Measurements from ENCODE around the gene SBF1. TPM values are rescaled to one million over a fixed set of nuclear protein-coding genes. Genes with fewer than 3 reads are reported as not detected.

The SBF1 gene
- total RNA-seq, 1 donor from 2014 or later: 96.5 TPM

DNA sequence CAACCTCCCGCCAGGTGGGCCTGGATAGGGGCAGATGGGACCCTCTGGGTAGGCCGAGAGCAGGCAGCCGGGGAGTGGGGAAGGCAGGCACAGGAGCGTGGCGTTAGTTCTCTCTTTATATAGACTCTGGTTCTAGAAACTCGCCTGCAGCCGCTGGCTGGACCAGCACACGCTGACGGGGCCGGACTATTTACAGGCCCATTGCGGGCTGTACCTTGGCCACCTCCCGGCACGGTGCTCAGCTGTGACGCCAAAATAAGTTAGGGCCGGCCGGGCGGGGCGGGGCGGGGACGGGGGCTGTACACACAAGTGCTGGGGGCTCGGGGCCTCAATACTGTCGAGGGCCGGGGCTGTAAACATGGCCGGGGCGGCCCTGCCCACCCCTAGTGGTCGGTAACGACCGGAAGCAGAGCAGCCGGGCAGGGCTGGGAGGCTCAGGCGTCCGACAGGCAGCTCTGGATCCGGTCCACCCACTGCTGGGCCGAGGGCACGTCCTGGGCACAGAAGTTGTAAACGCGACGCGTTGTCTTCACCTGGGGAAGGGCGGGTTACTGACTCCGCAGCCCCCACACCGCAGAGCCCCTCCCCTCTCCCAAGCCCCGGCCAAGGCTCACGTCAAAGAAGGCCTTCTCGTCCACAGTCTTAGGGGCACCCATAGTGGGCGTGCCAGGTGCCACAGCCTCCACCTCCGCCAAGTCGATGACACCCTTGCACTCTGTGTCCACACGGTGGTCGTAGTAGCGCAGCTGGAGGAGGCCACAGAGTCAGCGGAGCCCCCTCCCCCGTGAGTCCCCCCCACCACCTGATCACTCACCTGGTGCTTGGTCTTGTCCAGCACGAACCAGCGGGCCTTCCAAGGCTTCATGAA lies 27.9 kb downstream of the SBF1 start:
- no peaks in the 10 kb centered on the region for H3K9me3 Mint-ChIP-seq (ENCODE audit: low read depth)
- peaks cover 21% of the 10 kb centered on the region for H3K36me3 Mint-ChIP-seq (ENCODE audit: insufficient read depth)

DNA sequence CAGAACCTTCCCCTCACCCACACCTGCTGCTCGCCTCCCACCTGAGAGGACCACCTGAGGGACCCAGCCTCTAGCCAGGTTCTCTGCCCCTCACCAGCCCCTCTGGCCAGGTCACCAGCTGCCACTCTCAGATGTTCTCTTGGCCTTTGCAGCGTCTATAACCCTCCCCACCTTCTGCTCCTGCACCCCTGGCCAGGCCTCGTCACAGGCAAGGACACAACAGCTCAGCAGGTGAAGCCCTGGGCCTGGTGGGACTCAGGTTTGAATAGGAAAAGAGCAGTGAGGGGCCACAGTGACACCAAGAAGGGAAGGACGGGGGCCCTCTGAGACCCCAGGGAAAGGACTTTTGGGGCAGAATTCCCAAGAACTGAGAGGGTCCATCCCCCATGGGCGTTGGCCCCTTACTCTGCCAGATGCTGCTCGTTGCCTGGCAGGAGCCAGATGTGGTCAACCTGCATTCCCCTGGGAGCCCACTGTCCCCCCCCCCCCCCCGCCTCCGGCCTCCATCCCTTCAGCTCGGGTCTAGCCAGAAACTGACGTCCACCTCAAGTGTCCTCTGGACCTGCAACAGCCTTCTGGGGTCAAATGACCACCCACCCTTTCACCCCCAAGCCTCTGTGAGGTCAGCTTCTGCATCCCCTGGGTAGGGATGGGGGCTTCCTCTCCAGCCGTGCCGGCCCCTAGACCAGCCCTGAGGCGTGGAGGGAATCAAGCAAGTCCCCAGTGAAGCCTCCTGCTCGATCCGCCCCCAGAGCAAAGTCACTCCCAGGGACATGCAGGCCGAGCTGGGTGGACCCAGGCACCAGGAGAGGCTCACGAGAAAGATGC lies 28.7 kb downstream of the SBF1 start:
- DNase-seq (ENCODE audit: low spot score, unreplicated experiment): no peak

More for the DNA sequence above, 27.9 kb downstream of the SBF1 start:
- Mint-ChIP-seq H3K4me1 (ENCODE audit: low read depth) (no peaks in the 10 kb centered on the region), H3K27me3 (no peaks in the 10 kb centered on the region), H3K27ac (no peak overlapping the region), H3K4me3 (ENCODE audit: low read depth) (no peak overlapping the region)
- TF ChIP-seq, protein P1, sequence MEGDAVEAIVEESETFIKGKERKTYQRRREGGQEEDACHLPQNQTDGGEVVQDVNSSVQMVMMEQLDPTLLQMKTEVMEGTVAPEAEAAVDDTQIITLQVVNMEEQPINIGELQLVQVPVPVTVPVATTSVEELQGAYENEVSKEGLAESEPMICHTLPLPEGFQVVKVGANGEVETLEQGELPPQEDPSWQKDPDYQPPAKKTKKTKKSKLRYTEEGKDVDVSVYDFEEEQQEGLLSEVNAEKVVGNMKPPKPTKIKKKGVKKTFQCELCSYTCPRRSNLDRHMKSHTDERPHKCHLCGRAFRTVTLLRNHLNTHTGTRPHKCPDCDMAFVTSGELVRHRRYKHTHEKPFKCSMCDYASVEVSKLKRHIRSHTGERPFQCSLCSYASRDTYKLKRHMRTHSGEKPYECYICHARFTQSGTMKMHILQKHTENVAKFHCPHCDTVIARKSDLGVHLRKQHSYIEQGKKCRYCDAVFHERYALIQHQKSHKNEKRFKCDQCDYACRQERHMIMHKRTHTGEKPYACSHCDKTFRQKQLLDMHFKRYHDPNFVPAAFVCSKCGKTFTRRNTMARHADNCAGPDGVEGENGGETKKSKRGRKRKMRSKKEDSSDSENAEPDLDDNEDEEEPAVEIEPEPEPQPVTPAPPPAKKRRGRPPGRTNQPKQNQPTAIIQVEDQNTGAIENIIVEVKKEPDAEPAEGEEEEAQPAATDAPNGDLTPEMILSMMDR (IDR thresholded peaks at IDR 0.05; ENCODE audit: unreplicated experiment): no peak
- DNase-seq (ENCODE audit: low spot score, unreplicated experiment): no peak

DNA sequence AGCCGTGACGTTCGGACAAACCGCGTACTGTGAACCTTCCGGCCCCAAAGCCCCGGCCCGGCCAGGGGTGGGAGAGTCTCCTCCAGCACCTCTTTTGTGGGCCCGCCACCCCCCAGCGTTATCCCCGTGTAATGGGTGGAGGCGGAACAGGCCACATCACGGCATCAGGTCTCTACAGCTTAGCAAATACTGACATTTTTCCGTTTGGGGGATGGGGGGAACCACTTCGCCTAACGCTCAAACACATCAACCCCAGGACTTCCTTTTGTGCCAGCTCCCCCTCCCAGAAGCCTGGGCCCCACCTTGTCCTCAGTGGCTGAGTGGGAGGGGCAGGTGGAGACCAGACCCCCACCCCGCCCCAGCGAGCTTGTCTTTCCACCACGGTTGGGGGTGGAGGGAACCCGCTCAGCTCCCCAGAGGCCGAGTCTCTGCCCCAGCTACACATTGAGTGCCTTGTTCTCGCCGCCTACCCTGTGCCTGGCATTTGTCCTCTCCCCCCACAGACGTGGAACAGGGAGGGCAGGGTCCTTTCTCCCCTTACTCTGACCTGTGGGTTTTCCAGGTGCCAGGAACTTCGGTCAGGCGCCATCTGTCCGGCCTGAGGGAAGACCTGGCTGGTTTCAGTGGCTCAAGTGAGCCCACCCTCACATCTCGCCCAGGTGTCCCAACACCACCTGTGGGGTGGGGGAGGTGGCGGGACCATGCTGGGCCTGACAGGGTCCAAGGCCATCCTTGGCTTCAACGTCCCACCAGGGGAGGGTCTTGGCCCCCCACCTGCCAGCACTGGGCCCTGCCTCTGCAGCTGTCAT lies 29.6 kb downstream of the SBF1 start:
- peak overlapping the region; percentile 41 for H3K27ac Mint-ChIP-seq

More for the DNA sequence above, 28.7 kb downstream of the SBF1 start:
- TF ChIP-seq, protein P1 (IDR thresholded peaks at IDR 0.05; ENCODE audit: unreplicated experiment): no peak
- Mint-ChIP-seq H3K4me3 (ENCODE audit: low read depth) (no peak overlapping the region), H3K9me3 (ENCODE audit: low read depth) (no peaks in the 10 kb centered on the region), H3K4me1 (ENCODE audit: low read depth) (no peaks in the 10 kb centered on the region), H3K36me3 (ENCODE audit: insufficient read depth) (peaks cover 16% of the 10 kb centered on the region), H3K27me3 (no peaks in the 10 kb centered on the region), H3K27ac (peak overlapping the region; percentile 56)

DNA sequence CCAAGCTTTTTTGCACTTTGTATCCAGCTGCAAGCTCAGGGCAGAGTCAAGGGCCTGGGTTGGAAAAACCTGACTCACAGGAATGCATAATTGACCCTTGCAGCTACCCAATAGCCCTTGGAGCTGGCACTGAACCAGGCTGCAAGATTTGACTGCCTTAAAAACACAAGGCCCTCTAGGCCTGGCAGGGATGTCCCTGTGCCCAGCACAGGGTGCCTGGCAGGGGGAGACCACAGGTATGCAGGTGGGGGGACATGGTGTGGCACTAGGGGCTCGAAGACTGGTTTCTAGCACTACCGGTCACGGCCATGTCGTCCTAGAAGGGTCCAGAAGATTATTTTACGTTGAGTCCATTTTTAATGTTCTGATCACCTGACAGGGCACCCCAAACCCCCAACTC lies 30.2 kb downstream of the SBF1 start:
- Mint-ChIP-seq H3K36me3 (ENCODE audit: insufficient read depth) (peaks cover 10% of the 10 kb centered on the region), H3K4me3 (ENCODE audit: low read depth) (no peak overlapping the region), H3K27ac (peak overlapping the region; percentile 41)

More for the DNA sequence above, 29.6 kb downstream of the SBF1 start:
- H3K36me3 Mint-ChIP-seq (ENCODE audit: insufficient read depth): peaks cover 13% of the 10 kb centered on the region
- no peak for DNase-seq (ENCODE audit: low spot score, unreplicated experiment)
- no peak overlapping the region for H3K4me3 Mint-ChIP-seq (ENCODE audit: low read depth)
- TF ChIP-seq, protein P1 (IDR thresholded peaks at IDR 0.05; ENCODE audit: unreplicated experiment): no peak
- no peaks in the 10 kb centered on the region for H3K9me3 Mint-ChIP-seq (ENCODE audit: low read depth)
- no peaks in the 10 kb centered on the region for H3K27me3 Mint-ChIP-seq
- no peaks in the 10 kb centered on the region for H3K4me1 Mint-ChIP-seq (ENCODE audit: low read depth)

More for the DNA sequence above, 30.2 kb downstream of the SBF1 start:
- Mint-ChIP-seq H3K4me1 (ENCODE audit: low read depth) (no peaks in the 10 kb centered on the region), H3K9me3 (ENCODE audit: low read depth) (no peaks in the 10 kb centered on the region), H3K27me3 (no peaks in the 10 kb centered on the region)
- DNase-seq (ENCODE audit: low spot score, unreplicated experiment): no peak
- TF ChIP-seq, protein P1 (IDR thresholded peaks at IDR 0.05; ENCODE audit: unreplicated experiment): no peak

Data from progenitor cell of endocrine pancreas (in vitro differentiated cells).